ENCODE data around the gene LIMA1.
"Not testable (repeated sequence)": the region's sequence is repeated elsewhere in the genome, so short reads cannot be mapped to it uniquely, and the experiment has no call there.

The LIMA1 gene

GRCh38 chr12:50167049-50167828, 116.1 kb downstream of the LIMA1 start, which contains the start of gene CERS5:
Gene CERS5 (minus strand): TSS chr12:50167369. CDS start chr12:50167297, 72 bp downstream.
- TF ChIP-seq HDGF (IDR thresholded peaks at IDR 0.05; ENCODE audit: borderline replicate concordance) (peak; percentile 97), L3MBTL2 (conservative IDR thresholded peaks at IDR 0.05) (no peak)
- peak; percentile 96 for DNase-seq (ENCODE audit: extremely low spot score)
- ChIA-PET CTCF (interaction anchor here (0.6 to 1.8 kb wide), 5 partner anchors 8 to 553 kb away, joined by 3 to 16 read pairs (median 3); partner anchors contain the start of gene COX14), POLR2A (interaction anchor here (0.6 to 2.7 kb wide), 25 partner anchors 9 to 324 kb away, joined by 3 to 56 read pairs (median 4); partner anchors contain the start of genes BCDIN3D, COX14, GPD1 and SMARCD1)

- CTCF ChIA-PET, result interaction anchor here (1.1 to 1.8 kb wide), 2 partner anchors 21 to 55 kb away, joined by 3 to 16 read pairs; partner anchors contain the start of gene COX14
- TF ChIP-seq ARNT (IDR thresholded peaks at IDR 0.05) (no peak), TARDBP (IDR thresholded peaks at IDR 0.05) (no peak), FOXM1 (IDR thresholded peaks at IDR 0.05; ENCODE audit: borderline replicate concordance) (no peak), BHLHE40 (IDR thresholded peaks at IDR 0.05; ENCODE audit: borderline replicate concordance) (no peak), FOXA1 (IDR thresholded peaks at IDR 0.05) (no peak)
- POLR2A ChIA-PET, result interaction anchor here (1.1 to 2.7 kb wide), 7 partner anchors 15 to 82 kb away, joined by 4 to 56 read pairs (median 8); partner anchors contain the start of genes COX14 and SMARCD1
- no peak for DNase-seq (ENCODE audit: extremely low spot score)
Observed at GRCh38 chr12:50166799-50167048, 116.6 kb downstream of the LIMA1 start.

- ChIA-PET CTCF (no interaction called here), POLR2A (no interaction called here)
- TF ChIP-seq L3MBTL2 (conservative IDR thresholded peaks at IDR 0.05), result no peak
- no peak for DNase-seq (ENCODE audit: extremely low spot score)
Observed at GRCh38 chr12:50164963-50165362, 118.4 kb downstream of the LIMA1 start.

GRCh38 chr12:50162230-50162629, 121.1 kb downstream of the LIMA1 start:
- DNase-seq (ENCODE audit: extremely low spot score), result no peak
- ChIA-PET POLR2A (interaction anchor here (1.3 to 2.1 kb wide), 2 partner anchors 50 to 77 kb away, joined by 3 to 7 read pairs; partner anchors contain the start of genes COX14 and SMARCD1), CTCF (interaction anchor here (0.9 kb wide), 1 partner anchor 30 kb away, joined by 6 read pairs; no protein-coding TSS in a partner anchor)
- TF ChIP-seq ARNT (IDR thresholded peaks at IDR 0.05) (no peak), HDGF (IDR thresholded peaks at IDR 0.05; ENCODE audit: borderline replicate concordance) (no peak), CTBP1 (IDR thresholded peaks at IDR 0.05; ENCODE audit: borderline replicate concordance) (no peak), ZNF384 (IDR thresholded peaks at IDR 0.05) (no peak), PKNOX1 (IDR thresholded peaks at IDR 0.05) (no peak), FOXK2 (IDR thresholded peaks at IDR 0.05) (no peak), TARDBP (IDR thresholded peaks at IDR 0.05) (no peak), BHLHE40 (IDR thresholded peaks at IDR 0.05; ENCODE audit: borderline replicate concordance) (no peak), LEF1 (IDR thresholded peaks at IDR 0.05; ENCODE audit: borderline replicate concordance) (no peak), SUZ12 (IDR thresholded peaks at IDR 0.05) (no peak)

- POLR2A ChIA-PET, result no interaction called here
- CTCF ChIA-PET, result interaction anchor here (1.8 kb wide), 1 partner anchor 50 kb away, joined by 4 read pairs; no protein-coding TSS in a partner anchor
- TF ChIP-seq L3MBTL2 (conservative IDR thresholded peaks at IDR 0.05) (no peak), SUZ12 (IDR thresholded peaks at IDR 0.05) (no peak), FOXM1 (IDR thresholded peaks at IDR 0.05; ENCODE audit: borderline replicate concordance) (no peak), ZNF384 (IDR thresholded peaks at IDR 0.05) (no peak), BHLHE40 (IDR thresholded peaks at IDR 0.05; ENCODE audit: borderline replicate concordance) (no peak), ELF4 (IDR thresholded peaks at IDR 0.05) (no peak), FOXK2 (IDR thresholded peaks at IDR 0.05) (no peak), CTBP1 (IDR thresholded peaks at IDR 0.05; ENCODE audit: borderline replicate concordance) (no peak), PKNOX1 (IDR thresholded peaks at IDR 0.05) (no peak), SP1 (IDR thresholded peaks at IDR 0.05) (no peak), ARNT (IDR thresholded peaks at IDR 0.05) (no peak), LEF1 (IDR thresholded peaks at IDR 0.05; ENCODE audit: borderline replicate concordance) (no peak), TARDBP (IDR thresholded peaks at IDR 0.05) (no peak), FOXA1 (IDR thresholded peaks at IDR 0.05) (no peak), NFRKB (IDR thresholded peaks at IDR 0.05) (no peak)
- DNase-seq (ENCODE audit: extremely low spot score), result no peak
Observed at GRCh38 chr12:50160643-50161042, 122.7 kb downstream of the LIMA1 start.

GRCh38 chr12:50157259-50157658, 126.1 kb downstream of the LIMA1 start:
- TF ChIP-seq FOXA1 (IDR thresholded peaks at IDR 0.05) (no peak), FOXK2 (IDR thresholded peaks at IDR 0.05) (no peak)
- DNase-seq (ENCODE audit: extremely low spot score), result no peak
- CTCF ChIA-PET, result interaction anchor here (0.6 to 0.7 kb wide), 2 partner anchors 47 to 140 kb away, joined by 3 to 7 read pairs; no protein-coding TSS in a partner anchor
- POLR2A ChIA-PET, result interaction anchor here (1.4 kb wide), 1 partner anchor 10 kb away, joined by 11 read pairs; the partner anchor contains the start of gene CERS5

GRCh38 chr12:50156641-50157040, 126.7 kb downstream of the LIMA1 start:
- POLR2A ChIA-PET, result interaction anchor here (0.8 to 1.4 kb wide), 2 partner anchors 9 to 11 kb away, joined by 3 to 11 read pairs; partner anchors contain the start of gene CERS5
- CTCF ChIA-PET, result no interaction called here
- no peak for DNase-seq (ENCODE audit: extremely low spot score)
- TF ChIP-seq PKNOX1 (IDR thresholded peaks at IDR 0.05) (no peak), NFRKB (IDR thresholded peaks at IDR 0.05) (no peak), ELF4 (IDR thresholded peaks at IDR 0.05) (no peak), FOXM1 (IDR thresholded peaks at IDR 0.05; ENCODE audit: borderline replicate concordance) (no peak), ZNF384 (IDR thresholded peaks at IDR 0.05) (no peak), L3MBTL2 (conservative IDR thresholded peaks at IDR 0.05) (no peak), SP1 (IDR thresholded peaks at IDR 0.05) (no peak), FOXK2 (IDR thresholded peaks at IDR 0.05) (no peak), LEF1 (IDR thresholded peaks at IDR 0.05; ENCODE audit: borderline replicate concordance) (no peak), SUZ12 (IDR thresholded peaks at IDR 0.05) (no peak), CTBP1 (IDR thresholded peaks at IDR 0.05; ENCODE audit: borderline replicate concordance) (no peak), ARNT (IDR thresholded peaks at IDR 0.05) (no peak), FOXA1 (IDR thresholded peaks at IDR 0.05) (no peak), BHLHE40 (IDR thresholded peaks at IDR 0.05; ENCODE audit: borderline replicate concordance) (no peak)

- POLR2A ChIA-PET; DNase-seq (ENCODE audit: extremely low spot score): not testable (repeated sequence)
- CTCF ChIA-PET, result interaction anchor here (0.7 to 1.1 kb wide), 2 partner anchors 43 to 143 kb away, joined by 4 read pairs; partner anchors contain the start of gene COX14
Observed at GRCh38 chr12:50154947-50155346, 128.4 kb downstream of the LIMA1 start.

Data from HEK293T (cell line).